ELF-1 (cell line): ENCODE measurements around the gene ATXN2L.
"Not testable (repeated sequence)": the region's sequence is repeated elsewhere in the genome, so short reads cannot be mapped to it uniquely, and the experiment has no call there.

ENCODE experiments used
- DNase-seq: peaks from one replicate; pipeline ENCODE4 v3.0.0-alpha.2; 2016; ENCODE audit warnings: low read depth, low spot score

Gene ATXN2L

GRCh38 chr16:28822520-28823290, at the start of gene ATXN2L:
TSS of gene ATXN2L (plus strand) at chr16:28822999. CDS start at chr16:28823260, 261 bp downstream.
- peak; percentile 92 for DNase-seq

- DNase-seq: not testable (repeated sequence)
These were observed 41.1 kb upstream of the ATXN2L start for GRCh38 chr16:28781697-28782096.

GRCh38 chr16:28782357-28782756, 40.4 kb upstream of the ATXN2L start:
- DNase-seq: not testable (repeated sequence)

GRCh38 chr16:28802235-28803019, 20.4 kb upstream of the ATXN2L start:
- DNase-seq: not testable (repeated sequence)

GRCh38 chr16:28807445-28808120, 15.2 kb upstream of the ATXN2L start:
- DNase-seq: not testable (repeated sequence)

GRCh38 chr16:28820016-28820415, 2.8 kb upstream of the ATXN2L start:
- DNase-seq: no peak

- not testable (repeated sequence) for DNase-seq
These were observed 2.3 kb upstream of the ATXN2L start for GRCh38 chr16:28820546-28820945.

- DNase-seq: no peak
These were observed 802 bp upstream of the ATXN2L start for GRCh38 chr16:28821874-28822519.

GRCh38 chr16:28823291-28823872, 583 bp downstream of the ATXN2L start:
- no peak for DNase-seq

GRCh38 chr16:28823873-28824716, 1.3 kb downstream of the ATXN2L start:
- peak; percentile 97 for DNase-seq

- no peak for DNase-seq
These were observed 1.8 kb downstream of the ATXN2L start for GRCh38 chr16:28824717-28824973.

- DNase-seq: no peak
These were observed 3.3 kb downstream of the ATXN2L start for GRCh38 chr16:28826141-28826540.

- no peak for DNase-seq
These were observed 6.9 kb downstream of the ATXN2L start for GRCh38 chr16:28829747-28830146.

- DNase-seq: no peak
These were observed 7.7 kb downstream of the ATXN2L start for GRCh38 chr16:28830531-28830930.

- DNase-seq: no peak
These were observed 11.6 kb downstream of the ATXN2L start for GRCh38 chr16:28834349-28834748.

- no peak for DNase-seq
These were observed 12.4 kb downstream of the ATXN2L start for GRCh38 chr16:28834873-28835863.

GRCh38 chr16:28835864-28836760, 13.3 kb downstream of the ATXN2L start:
- no peak for DNase-seq

- DNase-seq: no peak
These were observed 13.9 kb downstream of the ATXN2L start for GRCh38 chr16:28836761-28837064.
